Stimulated activated CD8-positive, alpha-beta memory T cell treated with anti-CD3 and anti-CD28 coated beads, Interleukin-15, amount 100 ng/mL, for 48 hours (primary cell): ENCODE data around the gene SUSD3.
"Not testable (repeated sequence)": the region's sequence is repeated elsewhere in the genome, so short reads cannot be mapped to it uniquely, and the experiment has no call there.

Experiments
- DNase-seq, 2 donors: peaks; one replicate each; pipeline ENCODE4 v3.0.0-alpha.2; 2020; ENCODE audit warnings: low read depth in 2 of 2

SUSD3 gene

DNA sequence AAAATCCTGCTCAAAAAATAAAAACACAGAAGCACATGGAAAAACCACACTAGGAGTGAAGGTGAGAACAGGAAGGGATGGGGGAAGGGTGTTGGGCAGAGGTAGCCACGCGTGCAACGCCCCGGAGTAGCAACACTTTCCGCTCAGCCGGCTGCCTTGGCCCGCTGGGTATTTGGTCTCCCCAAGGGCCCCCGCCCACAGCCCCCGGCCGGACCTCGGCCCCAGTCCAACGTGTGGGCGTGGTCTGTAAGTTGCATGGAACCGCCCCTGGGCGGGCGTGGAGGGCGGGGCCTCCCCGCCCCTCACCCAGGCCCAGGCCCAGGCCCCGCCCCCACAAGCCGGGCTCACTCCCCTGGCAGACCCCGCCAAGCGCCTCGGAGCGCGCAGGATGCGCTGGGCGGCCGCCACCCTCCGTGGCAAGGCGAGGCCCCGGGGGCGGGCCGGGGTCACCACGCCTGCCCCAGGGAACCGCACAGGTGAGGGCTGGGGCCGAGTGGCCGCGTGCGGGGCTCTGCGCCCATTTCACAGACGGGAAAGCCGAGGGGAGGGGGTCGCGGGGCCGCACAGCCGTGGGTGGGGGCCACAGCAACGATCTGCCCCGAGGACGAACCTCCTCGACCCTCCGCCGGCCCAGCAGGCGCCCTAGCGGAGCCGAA is at the start of gene SUSD3:
TSS of gene SUSD3 (plus strand) at position 347 of the 656 bp plus-strand sequence. CDS start at position 389, 42 bp downstream.
- DNase-seq = peak; percentile 53 to 56

DNA sequence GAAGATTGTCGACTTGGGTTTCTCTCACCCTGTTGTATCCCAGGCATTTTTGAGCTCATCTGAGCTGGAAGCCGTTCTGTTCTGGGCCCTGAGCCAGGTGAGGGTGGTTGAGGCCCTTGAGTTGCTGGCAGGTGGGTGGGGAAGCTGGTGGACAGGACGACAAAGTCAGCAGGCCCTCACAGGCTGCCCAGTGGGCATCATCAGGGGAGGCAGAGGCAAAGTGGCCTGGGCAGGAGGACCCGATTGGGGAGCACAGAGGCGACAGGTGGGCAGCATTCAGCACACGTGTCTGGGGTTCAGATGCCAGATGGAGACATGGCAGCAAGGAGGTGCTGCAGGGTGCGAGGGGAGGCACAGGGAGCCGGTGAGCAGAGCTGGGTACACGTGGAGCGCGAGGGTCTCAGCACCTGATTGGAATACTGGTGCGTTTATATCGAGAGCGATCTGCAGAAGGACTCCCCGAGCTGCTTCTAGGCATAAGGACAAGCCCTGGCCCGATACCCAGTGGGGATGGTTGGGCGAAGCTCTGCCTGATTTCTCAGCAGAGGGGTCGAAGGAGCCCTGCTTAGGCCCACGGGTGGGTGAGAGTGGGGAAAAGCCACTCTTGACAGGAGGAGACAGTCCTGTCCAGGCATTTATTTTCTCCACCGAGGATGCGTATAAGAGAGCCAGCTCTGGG is 49.0 kb upstream of the SUSD3 start:
- DNase-seq = no peak

DNA sequence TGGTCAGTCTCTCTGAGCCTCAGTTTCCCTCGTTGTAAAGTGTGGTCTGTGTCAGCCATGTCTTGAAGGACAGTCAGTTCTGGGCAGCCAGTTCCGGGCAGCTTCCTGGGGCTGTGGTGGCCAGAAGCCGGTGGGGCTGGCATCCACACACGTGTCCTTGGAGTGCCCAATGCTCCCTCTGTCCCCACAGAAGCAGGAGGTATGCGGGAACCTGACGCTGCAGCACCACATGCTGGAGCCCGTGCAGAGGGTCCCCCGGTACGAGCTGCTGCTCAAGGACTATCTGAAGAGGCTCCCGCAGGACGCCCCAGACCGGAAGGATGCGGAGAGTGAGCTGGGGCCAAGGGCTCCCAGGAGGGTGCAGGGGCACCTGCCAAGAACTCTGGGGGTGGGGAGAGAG is 48.4 kb upstream of the SUSD3 start:
- DNase-seq = no peak

DNA sequence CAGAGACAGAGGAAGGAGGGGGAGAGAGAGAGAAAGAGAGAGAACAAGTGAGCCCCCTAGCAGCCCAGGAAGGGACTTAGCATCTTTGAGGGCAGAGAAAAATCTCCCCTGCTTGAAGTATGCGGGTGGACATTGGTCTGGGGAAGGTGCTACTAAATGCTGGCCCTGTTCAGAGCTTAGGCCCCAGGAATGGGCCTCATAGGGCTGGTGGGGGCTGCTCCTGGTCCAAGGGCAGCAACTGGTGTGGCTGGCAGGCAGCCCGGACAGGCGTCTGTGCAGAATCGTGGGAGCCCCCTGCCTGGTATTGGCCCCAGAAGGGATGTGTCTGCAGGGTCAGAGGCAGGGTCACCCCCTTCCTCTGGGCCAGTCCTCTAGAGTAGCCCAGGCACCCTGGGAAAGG is 47.8 kb upstream of the SUSD3 start:
- DNase-seq = no peak

DNA sequence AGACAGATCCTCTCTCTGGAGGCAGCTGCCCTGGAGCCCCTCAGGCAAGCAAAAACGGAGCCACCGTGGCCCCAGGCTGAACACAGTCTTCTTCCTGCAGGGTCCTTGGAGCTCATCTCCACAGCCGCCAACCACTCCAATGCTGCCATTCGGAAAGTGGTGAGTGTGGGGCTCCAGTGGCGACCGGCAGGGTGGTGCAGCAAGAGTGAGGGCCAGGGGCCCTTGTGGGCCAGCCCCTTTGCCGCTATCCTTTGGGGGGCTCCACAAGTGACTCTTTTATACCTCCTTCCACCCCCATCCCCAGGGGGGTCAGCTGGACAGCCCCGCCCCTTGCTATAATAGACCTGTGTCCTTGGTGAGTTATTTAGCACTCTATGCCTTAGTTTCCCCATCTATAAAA is 47.4 kb upstream of the SUSD3 start:
- DNase-seq = no peak

DNA sequence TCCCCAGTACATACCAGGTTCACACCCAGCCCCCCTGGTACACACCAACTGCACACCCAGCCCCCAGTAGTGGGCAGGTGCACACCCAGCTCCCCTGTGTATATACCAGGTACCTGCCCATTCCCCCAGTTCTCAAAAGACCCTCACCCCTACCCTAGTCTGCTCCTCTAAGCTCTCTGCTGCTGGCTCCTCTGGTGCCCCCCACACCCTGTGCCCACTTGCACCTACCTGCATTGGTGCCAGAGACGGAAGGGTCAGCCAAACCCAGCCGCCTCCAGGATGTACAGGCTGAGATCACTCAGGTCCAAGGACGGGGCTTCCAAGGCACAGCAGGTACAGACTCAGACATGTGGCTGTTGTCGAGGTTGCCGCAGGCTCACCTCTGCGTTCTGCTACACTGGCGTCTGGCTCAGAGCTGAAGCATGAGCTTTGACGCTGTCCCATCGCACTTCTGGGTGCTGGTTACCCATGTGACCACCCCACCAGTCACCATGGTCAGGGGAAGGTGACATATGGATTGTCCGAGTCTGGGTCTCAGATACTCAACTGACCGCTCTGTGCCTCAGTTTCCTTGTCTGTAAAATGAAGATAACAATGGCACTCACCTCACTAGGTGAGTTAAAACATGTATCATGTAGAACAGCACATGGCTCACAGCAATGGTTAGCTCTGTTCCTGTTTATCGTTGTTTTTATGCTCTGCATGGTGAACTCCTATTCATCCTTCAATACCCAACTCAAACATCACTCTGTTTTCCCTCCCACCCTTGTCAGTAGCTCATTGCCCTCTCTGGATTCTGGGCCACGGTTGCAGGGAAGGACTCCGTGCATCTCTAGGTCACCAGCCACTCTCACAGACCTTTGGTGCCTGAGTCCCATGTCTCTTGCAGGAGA is 45.3 kb upstream of the SUSD3 start:
- DNase-seq = no peak

DNA sequence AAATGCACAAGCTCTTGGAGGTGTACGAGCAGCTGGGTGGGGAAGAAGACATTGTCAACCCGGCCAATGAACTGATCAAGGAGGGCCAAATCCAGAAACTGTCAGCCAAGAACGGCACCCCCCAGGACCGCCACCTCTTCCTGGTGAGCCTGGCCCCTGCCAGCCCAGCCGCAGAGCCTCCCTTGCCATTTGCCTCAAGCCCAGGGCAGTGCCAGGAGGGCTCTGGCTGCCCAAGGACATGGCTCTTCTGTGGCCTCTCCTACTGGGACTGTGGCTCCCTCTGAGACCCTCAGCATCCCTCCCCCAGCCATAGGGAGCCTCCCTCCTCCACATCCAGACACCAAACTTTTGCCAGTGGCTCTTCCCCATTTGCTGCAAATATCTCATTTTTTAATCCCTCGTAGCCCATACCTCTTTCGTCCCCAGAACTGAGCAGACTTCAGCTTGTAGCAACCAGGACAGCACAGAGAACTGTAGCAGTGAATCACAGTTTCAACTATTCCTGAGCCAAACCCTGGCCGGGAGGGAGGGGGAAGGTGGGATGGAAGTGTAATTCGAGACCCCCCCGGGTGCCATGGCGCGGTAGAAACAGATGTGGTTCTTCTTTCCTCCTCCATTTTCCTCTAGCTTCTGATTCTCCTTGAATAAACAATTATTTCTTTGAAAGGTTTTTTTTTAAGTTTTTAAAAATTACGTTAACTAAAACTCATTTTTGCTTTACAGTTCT is 44.5 kb upstream of the SUSD3 start:
- DNase-seq = no peak

DNA sequence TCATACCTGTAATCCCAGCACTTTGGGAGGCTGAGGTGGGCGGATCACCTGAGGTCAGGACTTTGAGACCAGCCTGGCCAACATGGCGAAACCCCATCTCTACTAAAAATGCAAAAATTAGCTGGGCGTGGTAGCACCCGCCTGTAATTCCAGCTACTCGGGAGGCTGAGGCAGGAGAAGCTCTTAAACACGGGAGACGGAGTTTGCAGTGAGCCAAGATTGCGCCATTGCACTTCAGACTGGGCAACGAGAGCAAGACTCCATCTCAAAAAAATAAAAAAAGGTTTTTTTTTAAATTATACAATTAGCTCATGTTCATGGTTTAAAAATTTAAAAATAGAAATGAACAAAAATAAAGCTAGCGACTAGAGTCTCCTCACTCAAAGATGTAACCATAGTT is 43.3 kb upstream of the SUSD3 start:
- DNase-seq = not testable (repeated sequence)

DNA sequence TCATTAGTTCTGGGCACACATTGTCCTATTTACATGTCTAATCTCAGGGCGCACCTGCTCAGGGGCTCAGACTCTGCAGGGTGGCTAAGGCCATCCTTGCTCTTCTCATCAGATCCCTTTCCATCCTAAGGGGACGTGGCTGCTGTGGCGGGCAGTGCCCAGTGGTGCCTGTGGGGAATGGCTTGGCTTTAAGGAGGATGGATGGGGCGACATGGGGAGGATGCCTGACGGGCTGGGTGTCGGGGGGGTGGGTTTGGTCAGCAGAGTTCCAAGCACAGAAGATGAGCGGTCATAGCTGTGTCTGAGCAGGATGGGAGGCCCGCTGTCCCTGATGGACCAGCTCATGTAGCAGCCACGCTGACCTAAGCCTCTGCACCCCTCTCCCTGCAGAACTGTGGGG is 40.9 kb upstream of the SUSD3 start:
- no peak for DNase-seq

DNA sequence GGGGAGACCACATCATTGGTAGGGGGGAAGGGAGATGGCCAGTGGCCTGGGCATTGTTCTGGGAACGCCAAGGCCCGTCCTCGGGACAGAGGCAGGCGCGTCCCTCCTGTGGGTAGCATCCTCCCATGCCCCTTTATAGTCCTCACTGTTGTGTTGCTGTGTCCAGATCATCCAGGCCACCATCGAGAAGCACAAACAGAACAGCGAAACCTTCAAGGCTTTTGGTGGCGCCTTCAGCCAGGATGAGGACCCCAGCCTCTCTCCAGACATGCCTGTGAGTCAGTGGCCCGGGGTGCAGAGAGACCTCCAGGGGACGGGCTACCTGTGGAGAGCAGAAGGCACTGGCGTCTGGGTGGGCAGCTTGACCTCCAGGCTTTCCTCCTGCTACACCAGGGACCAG is 38.4 kb upstream of the SUSD3 start:
- DNase-seq = no peak

DNA sequence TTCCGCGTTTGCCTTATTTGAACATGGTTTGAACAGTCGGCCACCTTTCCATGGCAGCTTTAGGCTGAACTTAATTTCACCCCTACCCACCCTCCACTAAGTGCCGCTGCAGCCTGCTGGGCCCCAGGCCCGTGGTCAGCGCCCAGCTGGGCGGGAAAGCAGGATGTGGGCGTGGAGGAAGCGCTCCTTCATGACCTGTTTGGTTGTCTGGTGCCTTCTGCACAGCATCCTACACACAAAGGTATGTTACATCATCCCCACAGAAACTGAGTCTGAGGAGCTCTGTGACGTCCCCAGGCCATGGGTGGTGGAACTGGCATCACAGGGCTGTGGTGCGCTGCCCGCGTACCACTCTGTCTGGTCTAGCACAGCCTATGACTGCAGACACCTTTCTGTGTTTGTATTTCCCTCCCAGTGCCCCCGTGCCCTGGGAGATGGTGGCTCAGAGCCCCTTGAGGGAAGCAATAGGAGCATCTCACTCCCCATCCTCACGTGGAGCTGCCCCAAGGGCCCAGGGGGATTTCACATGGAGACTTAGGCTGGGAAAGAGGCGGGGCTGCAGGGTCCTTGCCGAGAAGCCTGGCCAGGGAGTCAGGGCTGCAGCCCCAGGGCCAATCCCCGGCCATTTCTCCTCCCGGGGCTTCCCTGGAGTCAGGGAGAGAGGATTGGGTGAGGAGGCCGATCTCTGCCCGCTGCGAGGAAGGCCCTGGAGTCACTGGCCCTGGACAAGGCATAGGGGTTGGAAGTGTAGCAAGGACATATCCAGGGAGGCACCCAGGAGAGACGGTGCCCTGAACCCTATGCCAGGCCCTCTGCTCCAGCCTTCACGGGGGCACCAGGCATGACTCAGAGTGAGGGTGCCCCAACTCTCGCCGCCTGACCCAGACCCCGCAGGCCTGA is 37.5 kb upstream of the SUSD3 start:
- peak in 1 of 2 donors; percentile 4 for DNase-seq

DNA sequence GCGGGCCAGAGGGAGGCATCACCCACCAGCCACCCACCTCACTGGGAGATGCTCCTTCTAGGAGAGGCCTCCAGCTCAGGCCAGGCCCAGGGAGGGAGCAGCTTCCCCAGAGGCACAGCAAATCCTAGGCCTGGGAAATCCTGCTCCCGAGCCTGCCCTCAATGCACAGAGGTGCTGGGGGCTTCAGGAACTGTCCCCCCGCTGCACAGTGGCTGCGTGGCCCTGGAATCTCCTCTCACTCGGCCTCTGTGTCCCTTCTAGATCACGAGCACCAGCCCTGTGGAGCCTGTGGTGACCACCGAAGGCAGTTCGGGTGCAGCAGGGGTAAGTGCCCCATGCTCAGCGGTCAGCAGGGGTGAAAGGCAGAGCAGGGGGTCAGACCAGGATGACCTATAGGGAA is 36.4 kb upstream of the SUSD3 start:
- no peak for DNase-seq

DNA sequence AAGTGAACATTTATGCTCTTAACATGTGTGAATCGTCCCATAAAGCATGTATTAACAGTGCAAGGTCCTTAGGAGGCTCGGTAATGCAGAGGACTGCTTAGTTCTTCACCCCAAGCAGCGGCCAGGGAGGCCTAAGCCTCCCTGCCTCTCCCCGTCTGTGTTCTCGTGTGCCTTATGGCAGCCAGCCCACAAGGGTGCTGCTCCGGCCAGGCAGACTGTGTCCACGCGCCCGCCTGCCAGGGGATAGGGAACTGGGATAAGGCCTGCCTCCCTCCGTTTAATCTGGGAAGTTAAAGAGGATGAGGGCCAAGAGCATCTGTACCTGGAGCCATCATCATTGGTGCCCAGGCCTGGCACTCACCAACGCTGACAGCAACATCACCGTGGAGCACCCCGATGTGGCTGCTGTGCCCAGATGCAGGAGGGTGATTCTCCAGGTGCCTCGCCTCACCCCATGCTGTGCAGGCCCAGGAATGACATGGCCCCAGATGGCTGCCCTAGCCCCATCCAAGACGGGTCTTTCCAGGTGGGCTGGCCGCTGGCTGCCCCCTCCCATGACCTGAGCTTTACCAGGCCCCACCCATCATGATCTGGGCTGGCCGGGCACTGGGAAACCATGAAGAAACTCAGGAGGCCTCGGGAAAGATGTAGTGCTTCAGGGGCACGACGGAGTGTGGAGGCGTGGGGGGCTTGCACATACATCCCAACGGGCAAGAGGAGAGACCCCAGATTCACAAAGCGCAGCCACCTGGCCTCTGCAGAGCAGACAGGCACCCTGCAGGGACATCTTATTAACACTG is 35.6 kb upstream of the SUSD3 start:
- DNase-seq = no peak

DNA sequence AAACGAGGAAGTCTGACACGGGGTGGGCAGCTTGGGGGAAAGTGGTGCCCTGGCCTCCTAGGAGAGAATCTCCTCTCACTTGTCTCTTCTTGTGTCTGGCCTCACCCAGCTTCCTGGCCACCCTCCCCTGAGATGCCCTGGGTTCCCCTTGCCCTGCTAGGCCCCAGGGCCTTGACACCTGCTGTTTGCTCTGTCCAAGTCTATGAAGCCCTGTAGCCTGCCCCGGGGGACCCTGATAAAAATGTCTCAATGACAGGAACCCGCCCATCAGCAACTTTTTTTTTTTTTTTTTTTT is 35.0 kb upstream of the SUSD3 start:
- no peak for DNase-seq

DNA sequence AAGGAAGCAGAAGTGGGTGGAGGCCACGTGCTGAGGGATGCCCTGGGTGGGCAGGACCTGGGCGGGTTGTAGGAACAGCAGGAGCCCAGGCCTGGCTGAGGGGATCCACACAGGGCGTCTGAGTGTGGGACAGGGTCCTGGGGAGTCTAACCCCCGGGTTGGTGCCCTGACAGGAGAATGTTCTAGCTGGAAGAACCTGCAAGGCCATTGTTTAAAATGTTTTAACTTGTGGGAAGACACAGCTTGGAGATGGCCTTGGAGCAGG is 33.9 kb upstream of the SUSD3 start:
- no peak for DNase-seq

DNA sequence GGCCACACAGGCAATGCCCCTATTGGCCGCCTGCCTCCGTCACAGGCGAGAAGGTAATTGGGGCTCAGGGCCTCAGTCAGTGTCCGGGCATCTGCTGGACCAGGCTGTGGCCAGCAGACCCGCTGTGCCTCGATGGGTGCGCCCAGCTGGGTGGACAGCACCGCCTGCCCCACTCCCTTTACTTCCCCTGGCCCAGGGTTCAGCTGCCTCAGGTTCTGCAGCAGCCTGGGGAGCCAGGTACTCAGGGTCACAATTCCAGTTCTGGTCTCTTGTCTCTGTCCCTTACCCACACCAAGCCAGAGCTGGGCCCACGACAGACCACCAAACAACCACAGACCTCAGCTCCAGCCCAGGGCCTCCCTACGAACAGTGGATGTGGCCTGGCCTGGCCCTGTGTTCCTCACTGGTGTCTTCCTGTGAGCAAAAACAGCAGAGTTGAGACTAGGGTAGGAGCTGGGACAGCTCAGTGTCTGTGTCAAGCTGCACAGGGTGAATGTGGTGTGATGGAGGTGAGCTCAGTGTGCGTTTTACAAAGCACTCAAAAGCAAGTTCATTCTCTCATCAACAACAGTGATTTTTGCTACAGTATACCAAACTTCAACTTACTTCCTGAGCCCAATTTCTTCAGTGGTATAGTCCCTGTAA is 33.4 kb upstream of the SUSD3 start:
- DNase-seq = no peak

DNA sequence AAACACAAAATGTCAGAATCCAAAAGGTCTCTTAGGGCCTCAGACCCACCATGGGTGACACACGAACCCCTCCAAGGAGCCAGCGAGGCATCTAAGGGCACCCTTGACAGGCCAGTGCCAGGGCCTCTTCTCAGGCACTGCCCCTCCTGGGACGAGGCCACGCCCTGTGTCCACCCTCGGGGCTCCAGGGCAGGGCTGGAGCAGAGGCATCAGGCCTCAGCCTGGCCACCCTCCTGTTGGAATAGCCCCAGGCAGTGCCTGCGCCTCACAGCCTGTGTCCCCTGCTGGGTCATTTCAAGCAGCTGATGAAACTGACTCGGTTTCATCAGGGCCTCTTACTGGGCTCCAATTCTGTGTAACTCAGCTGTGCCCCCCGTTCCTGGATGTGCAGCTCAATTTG is 32.8 kb upstream of the SUSD3 start:
- no peak for DNase-seq

DNA sequence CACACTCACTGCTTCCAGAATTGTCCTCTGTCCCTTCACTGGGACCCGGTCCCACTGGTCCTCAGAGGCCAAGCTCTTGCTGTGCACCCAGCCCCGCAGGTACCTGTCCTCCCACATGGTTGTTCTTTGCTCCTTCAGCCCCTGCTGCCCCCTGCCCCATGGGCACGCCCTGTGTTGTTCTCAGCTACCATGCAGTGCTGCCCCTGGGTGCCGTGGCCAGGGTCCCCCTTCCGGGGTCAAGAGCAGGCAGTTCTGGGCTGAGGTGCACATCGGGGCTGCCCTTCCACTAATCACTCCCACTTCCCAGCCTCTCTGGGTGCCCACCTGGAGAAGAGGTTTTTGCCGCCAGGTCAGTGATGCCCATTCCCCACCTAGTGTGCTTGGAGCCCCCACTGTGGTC is 31.9 kb upstream of the SUSD3 start:
- DNase-seq = no peak

DNA sequence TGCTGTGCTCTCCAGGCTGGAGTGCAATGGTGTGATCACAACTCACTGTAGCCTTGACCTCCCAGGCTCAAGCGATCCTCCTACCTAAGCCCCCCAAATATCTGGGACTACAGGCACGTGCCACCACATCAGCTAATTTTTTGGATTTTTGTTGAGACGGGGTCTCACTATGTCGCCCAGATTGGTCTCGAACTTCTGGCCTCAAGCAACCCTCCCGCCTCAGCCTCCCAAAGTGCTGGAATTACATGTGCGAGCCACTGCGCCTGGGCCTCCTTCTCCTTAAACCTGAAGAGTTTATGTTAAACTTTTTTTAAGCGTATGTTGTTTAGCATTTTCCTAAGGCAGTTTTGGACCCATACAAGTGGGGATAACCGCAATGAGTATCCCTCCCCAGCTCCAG is 30.8 kb upstream of the SUSD3 start:
- DNase-seq = no peak

DNA sequence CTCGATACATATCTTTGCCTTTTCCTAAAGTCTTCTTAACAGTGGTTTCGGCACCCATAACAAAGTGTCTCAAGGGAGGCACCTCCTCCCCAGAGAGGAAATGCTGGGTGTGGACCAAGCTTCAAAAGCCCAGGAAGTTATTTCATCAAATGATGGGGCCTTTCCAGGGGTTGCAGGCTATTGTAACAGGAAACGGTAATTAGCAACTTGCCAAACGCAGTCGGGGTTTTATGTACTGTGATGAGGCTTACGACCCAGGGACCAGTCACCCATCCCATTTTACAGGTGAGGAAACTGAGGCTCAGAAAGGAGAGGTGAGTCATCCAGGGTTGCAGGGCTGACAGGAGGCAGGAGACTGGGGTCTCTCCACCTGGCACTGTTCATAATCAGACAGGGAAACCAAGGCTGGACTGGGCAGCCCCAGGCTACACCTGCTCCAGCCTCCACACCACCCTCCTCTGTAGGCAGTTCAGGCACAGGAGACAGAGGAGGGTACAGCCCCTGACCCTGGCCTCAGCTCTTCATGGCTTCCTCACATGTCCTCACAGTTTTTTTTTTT is 30.0 kb upstream of the SUSD3 start:
- DNase-seq = peak; percentile 17 to 19
